Calu3 (cell line): ENCODE measurements around the gene GRAMD1C. TPM values are rescaled to one million over a fixed set of nuclear protein-coding genes. Genes with fewer than 3 reads are reported as not detected.
A peak's percentile ranks its signal among the peaks of the same experiment; 100 is the strongest.

Experiments
- Bru-seq: library from RNA; stranded (reverse); fragments of 400-500 nt; gene quantifications from one replicate; lab custom pipeline; 2021; lab: Mats Ljungman, UMichigan
- BruChase-seq, 2 experiments: library from RNA; stranded (reverse); fragments of 400-500 nt; gene quantifications; one replicate each; lab custom pipeline; 2021; lab: Mats Ljungman, UMichigan
- BruUV-seq: library from RNA; stranded (reverse); fragments of 400-500 nt; replicated peaks from 2 replicates; lab custom pipeline; 2021; lab: Mats Ljungman, UMichigan
- CTCF ChIA-PET: fragments of 300-600 bp; sonication (Branson Sonifier 250); formaldehyde crosslinking; loops from one replicate; lab custom pipeline; 2022; ENCODE audit warnings: antibody characterized with exemption; lab: Charles Lee
- DNase-seq: peaks from one replicate; pipeline ENCODE4 v3.0.0; 2022
- H3K27ac Mint-ChIP-seq: one replicate; pipeline ENCODE4 v1.8.0; 2022; ENCODE audit warnings: mixed read lengths; ENCODE audit not compliant: unreplicated experiment
- H3K27me3 Mint-ChIP-seq: one replicate; pipeline ENCODE4 v1.8.0; 2022; ENCODE audit warnings: mixed read lengths; ENCODE audit not compliant: unreplicated experiment
- H3K36me3 Mint-ChIP-seq: one replicate; pipeline ENCODE4 v1.8.0; 2022; ENCODE audit warnings: mild to moderate bottlenecking, moderate library complexity, mixed read lengths; ENCODE audit not compliant: insufficient read depth, unreplicated experiment
- H3K4me1 Mint-ChIP-seq: one replicate; pipeline ENCODE4 v1.8.0; 2022; ENCODE audit warnings: mild to moderate bottlenecking, low read depth, mixed read lengths; ENCODE audit not compliant: unreplicated experiment
- H3K4me3 Mint-ChIP-seq: one replicate; pipeline ENCODE4 v1.8.0; 2022; ENCODE audit warnings: mild to moderate bottlenecking, low read depth, moderate library complexity, mixed read lengths; ENCODE audit not compliant: unreplicated experiment
- H3K9me3 Mint-ChIP-seq: one replicate; pipeline ENCODE4 v1.8.0; 2022; ENCODE audit warnings: low read depth, mixed read lengths; ENCODE audit not compliant: unreplicated experiment
- intact Hi-C: fragments of 100-400 bp; cut with micrococcal nuclease; formaldehyde crosslinking; loops from one replicate; pipeline ENCODE4 v1.10.0; 2022; ENCODE audit not compliant: unreplicated experiment
- long read RNA-seq: library from polyadenylated mRNA; stranded (forward); transcript quantifications from one replicate; pipeline ENCODE4 v2.0.0, GENCODE V29; 2022
- total RNA-seq: library from RNA; stranded (reverse); gene quantifications from 2 replicates; pipeline ENCODE4 v1.2.3, GENCODE V29; 2022
- TF ChIP-seq, protein P1 (sequence below): fragments of 200-600 bp; IDR thresholded peaks from one replicate; pipeline ENCODE4 v1.8.0; 2022; ENCODE audit warnings: antibody characterized with exemption; ENCODE audit not compliant: unreplicated experiment

GRAMD1C gene
- total RNA-seq = 5.0 and 6.3 TPM in 2 replicates
- Bru-seq, nascent RNA = percentile 42 among the genes with signal in this experiment
- percentile 37 among the genes with signal in this experiment for BruChase-seq, experiment 1, labeled RNA remaining after a 6-hour chase
- percentile 33 among the genes with signal in this experiment for BruChase-seq, experiment 2, labeled RNA remaining after a 2-hour chase
- long read RNA-seq, full-length matches to known transcripts = 5 of 7 reads
- long read RNA-seq, partial matches to known transcripts = 1 of 7 reads
- long read RNA-seq, other reads (novel, unspliced or antisense) = 1 of 7 reads

GRCh38 chr3:113838631-113839209 is at the start of gene GRAMD1C:
Gene GRAMD1C, plus strand, starts transcription at chr3:113838788. Its CDS starts 122 bp downstream, at chr3:113838910.
- CTCF ChIA-PET = interaction anchor here (0.6 to 1.2 kb wide), 5 partner anchors 56 to 1330 kb away, joined by 3 to 6 read pairs (median 4); no protein-coding TSS in a partner anchor
- peaks cover 10% of the 10 kb centered on the region for H3K4me1 Mint-ChIP-seq
- H3K27me3 Mint-ChIP-seq = no peaks in the 10 kb centered on the region
- peak; percentile 87 for DNase-seq
- peaks cover 12% of the 10 kb centered on the region for H3K36me3 Mint-ChIP-seq
- no peaks in the 10 kb centered on the region for H3K9me3 Mint-ChIP-seq
- TF ChIP-seq, protein P1, sequence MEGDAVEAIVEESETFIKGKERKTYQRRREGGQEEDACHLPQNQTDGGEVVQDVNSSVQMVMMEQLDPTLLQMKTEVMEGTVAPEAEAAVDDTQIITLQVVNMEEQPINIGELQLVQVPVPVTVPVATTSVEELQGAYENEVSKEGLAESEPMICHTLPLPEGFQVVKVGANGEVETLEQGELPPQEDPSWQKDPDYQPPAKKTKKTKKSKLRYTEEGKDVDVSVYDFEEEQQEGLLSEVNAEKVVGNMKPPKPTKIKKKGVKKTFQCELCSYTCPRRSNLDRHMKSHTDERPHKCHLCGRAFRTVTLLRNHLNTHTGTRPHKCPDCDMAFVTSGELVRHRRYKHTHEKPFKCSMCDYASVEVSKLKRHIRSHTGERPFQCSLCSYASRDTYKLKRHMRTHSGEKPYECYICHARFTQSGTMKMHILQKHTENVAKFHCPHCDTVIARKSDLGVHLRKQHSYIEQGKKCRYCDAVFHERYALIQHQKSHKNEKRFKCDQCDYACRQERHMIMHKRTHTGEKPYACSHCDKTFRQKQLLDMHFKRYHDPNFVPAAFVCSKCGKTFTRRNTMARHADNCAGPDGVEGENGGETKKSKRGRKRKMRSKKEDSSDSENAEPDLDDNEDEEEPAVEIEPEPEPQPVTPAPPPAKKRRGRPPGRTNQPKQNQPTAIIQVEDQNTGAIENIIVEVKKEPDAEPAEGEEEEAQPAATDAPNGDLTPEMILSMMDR = peak; percentile 83
- H3K4me3 Mint-ChIP-seq = peak within 1 kb of the TSS; percentile 72
- BruUV-seq = no TSS peak
- H3K27ac Mint-ChIP-seq = no peak within 1 kb of the TSS
- intact Hi-C loops = loop anchor here (2.0 kb wide), 1 partner anchor 102 kb away; no protein-coding TSS in a partner anchor

DNA sequence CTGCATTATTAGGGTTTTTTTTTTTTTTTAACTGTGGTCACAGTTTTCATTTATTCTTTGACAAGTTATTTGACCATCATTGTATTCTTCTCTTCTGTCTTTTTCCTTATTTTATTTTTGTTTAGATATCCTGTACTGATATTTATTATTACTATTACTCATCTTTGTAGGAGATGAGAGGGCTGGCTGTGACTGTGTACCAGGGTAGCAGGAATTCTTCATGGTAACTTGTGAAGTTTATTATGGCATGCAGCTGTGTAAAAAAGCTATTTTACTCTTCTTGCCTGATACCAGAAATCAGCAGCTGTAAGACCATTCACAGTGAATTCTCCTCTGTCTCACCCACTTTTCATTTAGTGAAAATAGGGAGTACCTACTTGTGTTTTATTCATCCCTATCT is 47.2 kb upstream of the GRAMD1C start:
- Mint-ChIP-seq H3K36me3 (peaks cover 4% of the 10 kb centered on the region), H3K27ac (no peak overlapping the region), H3K4me3 (no peak overlapping the region), H3K4me1 (no peaks in the 10 kb centered on the region), H3K9me3 (no peaks in the 10 kb centered on the region), H3K27me3 (no peaks in the 10 kb centered on the region)
- CTCF ChIA-PET = interaction anchor here (0.7 kb wide), 1 partner anchor 717 kb away, joined by 5 read pairs; no protein-coding TSS in a partner anchor
- no TSS peak for BruUV-seq
- TF ChIP-seq, protein P1 = no peak
- intact Hi-C loops = no loop called here
- DNase-seq = no peak

DNA sequence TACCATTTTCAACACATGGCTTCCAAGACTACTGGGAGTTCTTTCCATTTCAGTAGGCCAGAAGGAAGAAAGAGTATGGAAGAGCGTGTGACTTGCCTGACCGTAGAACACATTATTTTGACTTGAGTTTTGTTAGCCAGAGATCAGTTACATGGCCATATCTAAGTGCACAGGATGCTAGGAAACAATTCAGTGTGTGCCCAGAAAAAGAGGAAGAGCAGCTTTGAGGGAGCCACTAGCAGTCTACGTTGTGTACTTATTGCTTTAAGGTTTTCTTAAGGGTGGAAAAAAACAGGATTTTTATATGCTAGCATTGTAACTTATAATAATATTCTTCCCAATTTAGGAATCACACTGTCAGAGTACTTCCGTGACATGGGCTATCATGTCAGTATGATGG is 44.1 kb upstream of the GRAMD1C start:
- BruUV-seq = no TSS peak
- TF ChIP-seq, protein P1 = no peak
- no peak overlapping the region for H3K27ac Mint-ChIP-seq
- no peaks in the 10 kb centered on the region for H3K9me3 Mint-ChIP-seq
- CTCF ChIA-PET = no interaction called here
- intact Hi-C loops = no loop called here
- peaks cover 4% of the 10 kb centered on the region for H3K36me3 Mint-ChIP-seq
- no peak overlapping the region for H3K4me3 Mint-ChIP-seq
- no peaks in the 10 kb centered on the region for H3K4me1 Mint-ChIP-seq
- no peaks in the 10 kb centered on the region for H3K27me3 Mint-ChIP-seq
- no peak for DNase-seq

DNA sequence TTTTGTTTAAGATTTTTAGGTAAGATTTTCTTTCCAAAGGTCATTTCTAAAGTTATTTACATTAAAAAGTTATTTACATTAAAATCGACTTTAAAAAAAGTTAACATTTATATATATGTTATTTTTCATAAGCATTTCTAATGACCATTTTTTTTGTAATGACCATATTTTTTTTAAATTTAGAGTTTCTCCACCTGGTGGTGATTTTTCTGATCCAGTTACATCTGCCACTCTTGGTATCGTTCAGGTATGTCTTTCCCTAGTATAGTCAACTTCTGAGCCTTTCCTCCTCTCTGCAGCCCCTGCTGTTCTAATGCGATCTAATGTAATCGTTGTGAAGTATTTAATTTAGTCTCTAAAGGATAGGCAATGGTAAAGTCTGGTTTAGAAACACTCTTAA is 42.9 kb upstream of the GRAMD1C start:
- Mint-ChIP-seq H3K4me3 (no peak overlapping the region), H3K36me3 (peaks cover 4% of the 10 kb centered on the region), H3K27me3 (no peaks in the 10 kb centered on the region), H3K4me1 (no peaks in the 10 kb centered on the region), H3K9me3 (no peaks in the 10 kb centered on the region), H3K27ac (no peak overlapping the region)
- DNase-seq = no peak
- CTCF ChIA-PET = no interaction called here
- no TSS peak for BruUV-seq
- intact Hi-C loops = no loop called here
- TF ChIP-seq, protein P1 = no peak
